Fibroblast of pulmonary artery (primary cell): Measurements from ENCODE around the gene GJB4.

Source experiments
- DNase-seq: peaks from one replicate; pipeline ENCODE4 v3.0.0-alpha.2; 2010; ENCODE audit warnings: low read depth
- H3K4me3 ChIP-seq: replicated peaks from 2 replicates; pipeline ENCODE4 v1.5.1; 2011; ENCODE audit warnings: low read depth, mild to moderate bottlenecking, control low read depth, low read length, moderate library complexity
- CTCF ChIP-seq: IDR thresholded peaks from 2 replicates; pipeline ENCODE4 v1.5.1; 2011; ENCODE audit warnings: mild to moderate bottlenecking, control low read depth, low read length, inconsistent platforms; ENCODE audit errors: missing control alignments

GJB4 gene

GRCh38 chr1:34781844-34782391 lies 22.4 kb downstream of the GJB4 start:
- no peak for TF ChIP-seq CTCF
- no peak for DNase-seq
- H3K4me3 ChIP-seq: no peak overlapping the region

GRCh38 chr1:34784751-34785221 lies 25.2 kb downstream of the GJB4 start:
- no peak overlapping the region for H3K4me3 ChIP-seq
- TF ChIP-seq CTCF: no peak

GRCh38 chr1:34785231-34785874 lies 25.8 kb downstream of the GJB4 start:
- no peak overlapping the region for H3K4me3 ChIP-seq
- TF ChIP-seq CTCF: no peak
- no peak for DNase-seq

More at GRCh38 chr1:34784751-34785221, 25.2 kb downstream of the GJB4 start:
- no peak for DNase-seq

DNA sequence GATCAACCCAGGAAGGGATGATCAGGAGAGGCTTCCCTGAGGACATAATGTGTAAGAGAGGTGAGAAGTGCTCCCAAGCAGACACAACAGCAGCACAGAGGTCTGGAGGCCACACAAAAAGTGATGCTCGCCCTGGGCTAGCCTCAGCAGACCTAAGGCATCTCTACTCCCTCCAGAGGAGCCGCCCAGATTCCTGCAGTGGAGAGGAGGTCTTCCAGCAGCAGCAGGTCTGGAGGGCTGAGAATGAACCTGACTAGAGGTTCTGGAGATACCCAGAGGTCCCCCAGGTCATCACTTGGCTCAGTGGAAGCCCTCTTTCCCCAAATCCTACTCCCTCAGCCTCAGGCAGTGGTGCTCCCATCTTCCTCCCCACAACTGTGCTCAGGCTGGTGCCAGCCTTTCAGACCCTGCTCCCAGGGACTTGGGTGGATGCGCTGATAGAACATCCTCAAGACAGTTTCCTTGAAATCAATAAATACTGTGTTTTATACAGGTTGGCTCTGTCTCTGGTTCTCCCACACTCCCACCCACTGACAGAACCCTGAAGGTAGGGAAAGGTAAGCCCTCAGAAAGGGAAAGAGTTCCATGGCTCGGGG lies 26.4 kb downstream of the GJB4 start:
- DNase-seq: no peak
- TF ChIP-seq CTCF: no peak
- no peak overlapping the region for H3K4me3 ChIP-seq

GRCh38 chr1:34786521-34787325 lies 27.2 kb downstream of the GJB4 start:
- H3K4me3 ChIP-seq: no peak overlapping the region
- DNase-seq: peak; percentile 84
- TF ChIP-seq CTCF: peak; percentile 94

- peak; percentile 28 for TF ChIP-seq CTCF
- no peak overlapping the region for H3K4me3 ChIP-seq
- peak; percentile 46 for DNase-seq
These were observed 28.2 kb downstream of the GJB4 start for GRCh38 chr1:34787461-34788420.
